Activated T-cell treated with anti-CD3 and anti-CD28 coated beads, Interleukin-2, amount 50 U/mL, for 72 hours (primary cell): Measurements from ENCODE around the gene AGR2. TPM values are rescaled to one million over a fixed set of nuclear protein-coding genes. Genes with fewer than 3 reads are reported as not detected.
"Not testable (repeated sequence)": the region's sequence is repeated elsewhere in the genome, so short reads cannot be mapped to it uniquely, and the experiment has no call there.

ENCODE experiments used
- ATAC-seq, 2 donors: fragments of 150-1000 bp; cut with Tn5 transposase; replicated peaks in 1 of 2; 2 replicates each; pipeline ENCODE4 v1.10.0; 2021; ENCODE audit warnings: moderate library complexity in 2 of 2, mild to moderate bottlenecking in 1 of 2
- DNase-seq, 2 donors: peaks; one replicate each; pipeline ENCODE4 v3.0.0; 2021 to 2022; ENCODE audit warnings: mixed read lengths in 1 of 2
- H3K27ac Mint-ChIP-seq: one replicate; pipeline ENCODE4 v1.8.0; 2022; ENCODE audit warnings: mild to moderate bottlenecking, moderate library complexity, mixed read lengths
- H3K27me3 Mint-ChIP-seq: one replicate; pipeline ENCODE4 v1.8.0; 2022; ENCODE audit warnings: low read depth, mixed read lengths
- H3K36me3 Mint-ChIP-seq, 2 donors: one replicate each; pipeline ENCODE4 v1.8.0; 2022; ENCODE audit warnings: mixed read lengths in 2 of 2, mild to moderate bottlenecking in 1 of 2; ENCODE audit not compliant: insufficient read depth in 2 of 2
- H3K4me1 Mint-ChIP-seq: one replicate; pipeline ENCODE4 v1.8.0; 2022; ENCODE audit warnings: low read depth, mixed read lengths
- H3K4me3 Mint-ChIP-seq, 2 donors: one replicate each; pipeline ENCODE4 v1.8.0; 2022; ENCODE audit warnings: mild to moderate bottlenecking in 2 of 2, mixed read lengths in 2 of 2, moderate library complexity in 2 of 2
- H3K9me3 Mint-ChIP-seq, 2 donors: one replicate each; pipeline ENCODE4 v1.8.0; 2022; ENCODE audit warnings: mixed read lengths in 2 of 2
- total RNA-seq, 2 donors: library from RNA; stranded (reverse); gene quantifications; one replicate each; pipeline ENCODE4 v1.2.3, GENCODE V29; 2022

The AGR2 gene
- not detected for total RNA-seq

DNA sequence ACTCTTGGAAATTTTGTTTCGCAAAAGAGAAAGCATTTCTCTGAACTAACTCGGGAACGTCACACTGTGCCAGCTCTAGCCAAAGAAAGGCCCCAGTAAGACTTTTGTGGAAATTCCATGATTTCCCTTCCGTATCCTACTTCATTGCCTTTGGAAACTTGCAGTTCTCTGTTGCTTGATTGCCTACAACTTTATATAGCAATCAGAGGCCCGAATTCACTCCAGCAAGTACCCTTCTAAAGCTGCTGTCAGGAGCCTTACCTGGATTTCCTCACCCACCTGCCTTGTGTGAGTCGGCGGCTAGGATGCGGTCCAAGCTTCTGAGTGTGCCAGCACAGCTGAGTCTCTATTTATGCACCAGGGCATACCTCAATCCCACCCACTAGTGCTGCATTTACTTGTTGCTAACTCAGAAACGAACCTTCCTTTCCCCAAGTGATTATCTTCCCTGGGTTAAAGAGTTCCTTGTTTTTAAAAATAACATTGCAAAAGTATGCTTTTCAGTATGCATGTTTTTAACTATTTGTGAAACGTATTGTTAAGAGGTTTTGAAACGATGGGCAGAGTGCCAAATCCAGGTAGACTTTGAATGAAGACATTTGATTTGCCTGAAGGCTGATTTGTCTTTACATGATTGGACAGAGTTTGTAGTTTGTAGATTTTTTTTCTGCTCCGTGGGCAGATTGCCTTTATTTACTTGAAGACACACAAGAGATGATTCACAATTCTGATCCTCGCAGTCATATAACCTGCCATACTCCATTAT is at the start of gene AGR2:
Gene AGR2, minus strand, starts transcription at position 326 of the 766 bp plus-strand sequence. CDS start 3,203 bp downstream, outside the sequence.
- H3K4me1 Mint-ChIP-seq: no peaks in the 10 kb centered on the region
- no peak within 1 kb of the TSS for H3K4me3 Mint-ChIP-seq
- DNase-seq (no peak), ATAC-seq (no peak)
- peaks cover 12% of the 10 kb centered on the region for H3K27me3 Mint-ChIP-seq
- no peaks in the 10 kb centered on the region for H3K9me3 Mint-ChIP-seq
- H3K27ac Mint-ChIP-seq: no peak within 1 kb of the TSS
- H3K36me3 Mint-ChIP-seq: no peaks in the 10 kb centered on the region

DNA sequence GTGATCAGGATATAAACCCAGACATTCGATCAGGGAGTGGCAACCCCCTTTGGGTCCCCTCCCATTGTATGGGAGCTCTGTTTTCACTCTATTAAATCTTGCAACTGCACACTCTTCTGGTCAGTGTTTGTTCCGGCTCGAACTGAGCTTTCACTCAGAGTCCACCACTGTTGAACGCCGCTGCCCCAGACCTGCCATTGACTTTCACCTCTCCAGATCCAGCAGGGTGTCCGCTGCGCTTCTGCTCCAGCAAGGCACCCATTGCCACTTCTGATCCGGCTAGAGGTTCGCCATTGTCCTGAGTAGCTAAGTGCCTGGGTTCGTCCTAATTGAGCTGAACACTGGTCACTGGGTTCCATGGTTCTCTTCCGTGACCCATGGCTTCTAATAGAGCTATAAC is 48.4 kb upstream of the AGR2 start:
- not testable (repeated sequence) for H3K36me3 Mint-ChIP-seq, H3K27ac Mint-ChIP-seq, H3K4me1 Mint-ChIP-seq, H3K27me3 Mint-ChIP-seq, ATAC-seq, H3K9me3 Mint-ChIP-seq, H3K4me3 Mint-ChIP-seq, DNase-seq

DNA sequence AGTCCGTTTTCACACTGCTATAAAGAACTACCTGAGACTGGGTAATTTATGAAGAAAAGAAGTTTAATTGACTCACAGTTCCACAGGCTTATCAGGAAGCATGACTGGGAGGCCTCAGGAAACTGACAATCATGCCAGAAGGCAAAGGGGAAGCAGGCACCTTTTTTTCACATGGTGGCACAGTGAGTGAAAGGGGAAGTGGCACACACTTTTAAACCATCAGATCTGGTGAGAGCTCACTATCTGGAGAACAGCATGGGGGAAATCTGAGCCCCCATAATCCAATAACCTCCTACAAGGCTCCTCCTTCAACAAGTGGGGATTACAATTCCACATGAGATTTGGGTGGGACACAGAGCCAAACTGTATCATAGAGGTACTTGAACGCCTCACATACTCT is 47.0 kb upstream of the AGR2 start:
- no peaks in the 10 kb centered on the region for H3K4me1 Mint-ChIP-seq
- no peak for ATAC-seq
- no peak overlapping the region for H3K4me3 Mint-ChIP-seq
- H3K36me3 Mint-ChIP-seq: no peaks in the 10 kb centered on the region
- no peak overlapping the region for H3K27ac Mint-ChIP-seq
- no peak for DNase-seq
- peaks cover 10% of the 10 kb centered on the region for H3K27me3 Mint-ChIP-seq
- no peaks in the 10 kb centered on the region for H3K9me3 Mint-ChIP-seq

DNA sequence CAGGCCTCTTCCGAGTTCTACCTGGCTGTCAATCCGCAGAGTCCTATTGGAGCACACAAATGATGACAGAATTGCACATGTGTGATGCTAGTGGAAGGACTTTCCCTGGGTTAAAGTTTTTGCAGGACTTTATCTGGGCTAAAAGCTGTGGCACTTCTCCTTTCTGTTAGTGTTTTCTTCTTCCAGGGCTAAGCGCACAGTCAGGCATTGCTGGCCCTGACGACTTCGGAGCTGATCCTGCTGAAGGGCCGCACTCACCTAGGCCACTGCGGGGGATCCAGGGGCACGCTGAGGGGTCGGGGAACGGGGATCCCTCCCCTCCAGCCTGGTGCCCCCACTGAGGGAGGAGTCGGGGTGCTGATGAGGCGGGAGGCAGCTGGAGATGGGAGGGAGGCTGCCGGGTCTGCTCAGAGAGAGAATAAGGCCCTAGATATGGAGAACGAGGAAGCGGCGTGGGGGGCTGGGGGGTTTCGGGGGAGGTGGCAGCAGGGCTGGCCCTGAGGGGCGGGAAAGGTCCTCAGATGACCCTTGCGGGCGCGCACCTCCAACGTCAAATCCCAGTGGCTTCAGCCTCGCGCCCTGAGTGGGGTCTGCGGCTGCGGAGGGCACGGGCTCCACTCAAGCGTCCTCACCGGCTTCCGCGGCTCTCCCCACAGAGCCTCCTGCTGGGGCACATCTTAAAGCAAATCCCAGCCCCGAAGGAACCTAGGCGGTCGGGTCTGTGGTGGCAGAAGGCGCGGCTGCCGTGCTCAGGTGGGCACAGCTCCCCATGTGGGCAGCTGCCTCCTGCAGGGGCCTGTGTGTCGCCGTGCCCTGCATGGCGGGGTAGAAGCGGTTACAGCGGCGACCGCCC is 46.0 kb upstream of the AGR2 start:
- DNase-seq: no peak
- Mint-ChIP-seq H3K4me1 (no peaks in the 10 kb centered on the region), H3K9me3 (no peaks in the 10 kb centered on the region), H3K27me3 (peaks cover 10% of the 10 kb centered on the region), H3K36me3 (no peaks in the 10 kb centered on the region), H3K4me3 (peak overlapping the region; percentile 29 to 57), H3K27ac (no peak overlapping the region)
- ATAC-seq: peak in 1 of 2 donors; percentile 26

DNA sequence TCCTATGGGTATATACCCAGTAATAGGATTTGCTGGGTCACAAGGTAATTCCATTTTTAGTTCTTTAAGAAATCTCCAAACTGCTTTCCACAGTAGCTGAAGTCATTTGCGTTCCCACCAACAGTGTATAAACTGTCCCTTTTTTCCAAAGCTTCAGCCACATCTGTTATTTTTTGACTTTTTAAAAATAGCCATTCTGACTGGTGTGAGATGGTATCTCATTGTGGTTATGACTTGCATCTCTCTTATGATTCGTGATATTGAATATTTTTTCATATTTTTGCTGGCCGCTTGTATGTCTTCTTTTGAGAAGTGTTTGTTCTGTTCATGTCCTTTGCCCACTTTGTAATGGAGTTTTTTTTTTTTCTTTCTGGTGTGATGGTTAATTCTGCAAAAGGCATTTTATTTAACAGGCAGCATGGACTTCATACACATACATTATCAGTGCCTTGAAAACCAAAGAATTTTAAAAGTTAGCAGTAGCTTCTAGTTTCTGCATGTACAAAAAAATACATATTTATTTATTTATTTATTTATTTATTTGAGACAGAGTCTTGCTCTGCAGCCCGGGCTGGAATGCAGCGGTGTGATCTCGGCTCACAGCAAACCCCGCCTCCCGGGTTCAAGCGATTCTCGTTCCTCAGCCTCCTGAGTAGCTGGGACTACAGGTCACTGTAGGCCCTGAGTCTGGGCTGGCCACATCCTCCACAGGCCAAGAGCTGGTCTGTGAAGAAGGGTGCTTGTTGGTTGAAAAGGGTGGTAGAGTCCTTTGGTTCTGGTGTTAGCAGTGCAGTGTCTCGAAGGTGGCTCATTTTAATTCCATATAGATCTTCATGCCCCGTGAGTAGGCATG is 44.7 kb upstream of the AGR2 start:
- peaks cover 10% of the 10 kb centered on the region for H3K27me3 Mint-ChIP-seq
- no peak for ATAC-seq
- no peak overlapping the region for H3K27ac Mint-ChIP-seq
- H3K9me3 Mint-ChIP-seq: no peaks in the 10 kb centered on the region
- no peaks in the 10 kb centered on the region for H3K36me3 Mint-ChIP-seq
- H3K4me3 Mint-ChIP-seq: no peak overlapping the region
- DNase-seq: no peak
- no peaks in the 10 kb centered on the region for H3K4me1 Mint-ChIP-seq

DNA sequence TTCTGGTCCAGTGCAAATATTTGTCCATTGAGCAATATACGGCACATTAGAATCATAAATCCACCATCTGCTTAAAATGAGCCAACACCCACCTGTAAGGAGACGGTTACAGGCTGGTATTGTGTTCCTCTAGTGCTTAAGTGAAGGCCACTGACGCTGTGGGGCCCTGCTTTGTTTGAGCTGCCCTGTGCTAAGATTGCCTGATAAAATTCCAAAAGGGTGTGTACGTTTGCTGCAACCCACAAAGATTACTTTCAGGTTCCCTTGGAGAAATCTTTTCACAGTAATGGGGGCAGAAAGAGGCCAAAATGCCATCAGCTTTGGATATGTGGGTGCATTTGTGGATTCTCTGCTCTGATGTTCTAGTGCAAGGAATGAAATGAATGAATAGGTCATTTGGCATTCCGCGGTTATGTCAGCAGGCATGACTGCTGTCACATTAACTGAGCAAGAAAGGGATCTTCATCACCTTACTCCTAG is 42.6 kb upstream of the AGR2 start:
- Mint-ChIP-seq H3K9me3 (peaks cover 0 to 2% of the 10 kb centered on the region in 2 donors), H3K4me1 (no peaks in the 10 kb centered on the region), H3K27me3 (peaks cover 10% of the 10 kb centered on the region), H3K36me3 (no peaks in the 10 kb centered on the region), H3K4me3 (no peak overlapping the region), H3K27ac (no peak overlapping the region)
- DNase-seq (no peak), ATAC-seq (no peak)

DNA sequence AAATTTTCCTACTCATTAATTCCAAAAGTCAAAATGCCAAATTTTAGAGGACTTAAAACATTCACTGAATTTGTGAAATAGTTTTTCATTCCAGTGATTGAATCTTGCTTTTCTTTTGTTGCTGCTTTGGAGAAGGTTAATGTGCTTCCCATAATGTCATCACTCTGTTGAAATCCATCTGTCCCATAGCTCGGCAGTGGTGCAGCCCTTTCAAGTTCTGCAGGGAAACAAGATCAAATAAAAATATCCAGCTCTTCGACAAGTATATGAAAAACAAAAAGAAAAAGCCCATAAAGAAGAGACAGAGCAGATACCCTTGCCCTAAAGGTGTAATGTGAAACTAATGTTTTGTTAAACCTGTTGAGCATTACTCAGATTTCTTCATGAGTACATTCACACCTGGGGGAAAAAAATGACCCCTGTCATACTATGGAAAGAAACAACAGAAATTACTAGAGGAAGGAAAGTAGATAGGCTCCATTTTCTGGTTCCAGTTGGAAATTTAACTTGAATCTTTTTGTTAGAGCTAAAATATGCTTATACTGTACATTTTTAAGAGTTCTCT is 41.9 kb upstream of the AGR2 start:
- Mint-ChIP-seq H3K27me3 (peaks cover 10% of the 10 kb centered on the region), H3K27ac (no peak overlapping the region), H3K4me3 (no peak overlapping the region), H3K9me3 (peaks cover 0 to 2% of the 10 kb centered on the region in 2 donors), H3K36me3 (no peaks in the 10 kb centered on the region), H3K4me1 (no peaks in the 10 kb centered on the region)
- DNase-seq (no peak), ATAC-seq (no peak)

DNA sequence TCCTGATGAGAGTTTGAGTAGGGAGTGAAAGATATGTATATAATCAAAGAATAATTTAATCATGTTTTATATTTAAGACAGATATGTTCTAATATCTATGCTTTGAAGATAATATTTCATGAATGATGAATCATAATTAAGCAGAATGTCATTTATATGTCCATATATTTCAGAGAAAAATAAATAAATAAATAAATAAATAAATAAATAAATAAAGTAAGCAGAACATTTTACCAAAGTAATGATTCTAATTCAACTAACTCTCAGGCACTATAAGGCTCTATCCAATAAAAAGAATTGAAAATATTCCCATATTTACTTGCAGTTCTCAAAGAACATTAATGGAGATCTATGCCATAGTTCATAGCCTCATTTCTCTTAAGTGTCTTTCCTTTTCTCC is 40.9 kb upstream of the AGR2 start:
- ATAC-seq (no peak), DNase-seq (no peak)
- no peaks in the 10 kb centered on the region for H3K36me3 Mint-ChIP-seq

DNA sequence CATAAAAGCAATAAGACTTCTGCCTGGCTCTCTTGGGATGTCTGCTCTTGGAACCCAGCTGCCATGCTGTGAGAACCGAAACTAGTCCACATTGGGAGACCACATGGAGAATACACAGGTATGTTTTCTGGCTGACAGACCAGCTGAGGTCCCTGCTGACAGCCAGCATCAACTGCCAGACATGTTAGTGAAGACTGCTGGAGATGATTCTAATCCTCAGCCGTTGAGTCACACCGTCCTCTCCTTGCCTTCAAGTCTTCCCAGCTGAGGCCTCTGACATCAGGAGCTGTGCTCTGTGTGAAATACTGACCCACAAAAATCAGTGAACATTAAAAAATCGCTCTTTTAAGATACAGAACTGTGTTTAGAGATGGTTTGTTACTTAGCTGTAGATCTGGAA is 36.9 kb upstream of the AGR2 start:
- Mint-ChIP-seq H3K4me3 (no peak overlapping the region), H3K9me3 (peaks cover 0 to 2% of the 10 kb centered on the region in 2 donors), H3K4me1 (no peaks in the 10 kb centered on the region), H3K27me3 (no peaks in the 10 kb centered on the region), H3K36me3 (no peaks in the 10 kb centered on the region), H3K27ac (no peak overlapping the region)
- no peak for ATAC-seq
- no peak for DNase-seq

More for the DNA sequence above, 40.9 kb upstream of the AGR2 start:
- peaks cover 0 to 2% of the 10 kb centered on the region in 2 donors for H3K9me3 Mint-ChIP-seq
- H3K27me3 Mint-ChIP-seq: peaks cover 10% of the 10 kb centered on the region
- H3K4me3 Mint-ChIP-seq: no peak overlapping the region
- no peaks in the 10 kb centered on the region for H3K4me1 Mint-ChIP-seq
- no peak overlapping the region for H3K27ac Mint-ChIP-seq

DNA sequence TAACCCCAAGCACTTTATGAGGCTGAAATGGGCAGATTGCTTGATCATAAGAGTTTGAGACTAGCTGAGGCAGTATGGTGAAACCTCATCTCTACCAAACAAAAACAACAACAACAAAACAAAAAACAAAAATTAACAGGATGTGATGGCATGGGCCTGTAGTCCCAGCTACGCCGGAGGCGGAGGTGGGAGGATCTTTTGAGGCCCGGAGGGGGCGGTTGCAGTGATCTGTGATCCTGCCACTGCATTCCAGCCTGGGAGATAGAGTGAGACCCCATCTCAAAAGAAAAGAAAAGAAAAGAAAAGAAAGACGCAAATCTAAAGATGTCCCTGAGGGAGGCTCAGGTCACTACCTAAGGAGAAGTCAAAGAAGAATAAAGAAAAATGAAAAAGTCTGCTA is 35.3 kb upstream of the AGR2 start:
- Mint-ChIP-seq H3K4me1 (no peaks in the 10 kb centered on the region), H3K36me3 (no peaks in the 10 kb centered on the region), H3K4me3 (no peak overlapping the region), H3K27ac (no peak overlapping the region), H3K9me3 (peaks cover 0 to 2% of the 10 kb centered on the region in 2 donors), H3K27me3 (no peaks in the 10 kb centered on the region)
- ATAC-seq (no peak), DNase-seq (no peak)

DNA sequence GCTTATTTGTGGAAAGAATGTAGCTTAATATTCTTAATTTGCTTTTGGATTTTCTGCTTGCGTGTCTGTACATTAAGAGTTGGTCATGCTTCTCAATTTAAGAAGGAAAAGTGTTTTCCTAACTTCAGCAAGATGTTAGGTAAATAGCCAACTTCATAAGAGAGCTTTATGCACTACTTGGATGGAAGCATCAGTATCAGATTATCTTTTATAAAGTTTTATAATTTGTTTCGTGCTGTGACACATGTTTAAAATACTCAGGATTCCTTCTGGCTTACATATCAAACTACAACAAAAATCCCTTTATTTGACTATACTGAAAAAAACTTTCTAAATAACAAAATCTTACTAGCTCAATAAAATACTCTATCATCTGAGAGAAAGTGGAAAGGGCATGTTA is 34.8 kb upstream of the AGR2 start:
- DNase-seq: no peak
- Mint-ChIP-seq H3K4me1 (no peaks in the 10 kb centered on the region), H3K27ac (no peak overlapping the region), H3K36me3 (no peaks in the 10 kb centered on the region), H3K9me3 (peaks cover 0 to 2% of the 10 kb centered on the region in 2 donors), H3K27me3 (no peaks in the 10 kb centered on the region), H3K4me3 (no peak overlapping the region)
- ATAC-seq: no peak

DNA sequence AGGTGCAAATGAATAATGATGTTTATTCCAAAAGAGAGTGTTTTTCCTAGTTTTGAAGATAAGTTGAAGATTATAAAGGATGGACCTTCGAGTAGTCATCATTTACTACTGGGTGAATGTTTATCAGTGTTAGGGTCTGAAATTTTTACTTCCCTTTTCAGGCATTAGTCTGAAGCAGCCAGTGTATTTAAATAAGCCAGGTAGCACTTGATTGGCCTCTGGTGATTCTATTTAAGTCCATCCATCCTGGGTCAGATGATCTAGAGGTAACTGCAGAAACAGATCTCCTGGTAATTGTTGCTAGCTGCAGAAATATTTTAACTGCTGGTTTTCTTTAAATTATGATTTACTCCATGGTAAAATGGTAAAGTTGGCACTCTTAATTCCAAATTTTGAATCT is 34.1 kb upstream of the AGR2 start:
- H3K27me3 Mint-ChIP-seq: no peaks in the 10 kb centered on the region
- no peak overlapping the region for H3K4me3 Mint-ChIP-seq
- no peak overlapping the region for H3K27ac Mint-ChIP-seq
- H3K36me3 Mint-ChIP-seq: no peaks in the 10 kb centered on the region
- ATAC-seq: no peak
- H3K4me1 Mint-ChIP-seq: no peaks in the 10 kb centered on the region
- H3K9me3 Mint-ChIP-seq: no peaks in the 10 kb centered on the region
- DNase-seq: no peak
